HG03571 (cell line): ENCODE data around the gene RCAN3.
"Not testable (repeated sequence)": the region's sequence is repeated elsewhere in the genome, so short reads cannot be mapped to it uniquely, and the experiment has no call there.

Experiments
- ATAC-seq: cut with Tn5 transposase; IDR thresholded peaks from one replicate; pipeline ENCODE4 v1.9.1; 2021; ENCODE audit not compliant: unreplicated experiment

Gene RCAN3

DNA sequence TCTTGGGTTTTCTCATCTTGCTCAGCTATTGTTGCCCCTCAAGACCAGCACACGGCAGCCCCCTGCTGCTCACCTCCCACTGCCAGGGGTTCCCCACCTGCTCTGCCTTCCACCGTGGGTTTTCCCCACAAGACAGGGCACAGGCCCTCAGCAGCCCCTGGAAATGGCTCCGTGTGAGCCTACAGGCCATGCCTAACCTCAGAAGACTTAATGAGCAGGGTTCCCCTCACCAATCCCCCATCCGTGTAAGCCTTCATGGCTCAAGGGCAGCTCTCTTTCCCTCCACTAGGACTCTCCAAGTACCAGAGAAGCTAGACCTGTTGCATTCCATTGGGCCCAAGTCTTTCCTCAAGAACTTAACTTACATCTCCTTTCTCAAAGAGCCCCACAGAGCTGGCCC, 18.4 kb upstream of the RCAN3 start:
- no peak for ATAC-seq

DNA sequence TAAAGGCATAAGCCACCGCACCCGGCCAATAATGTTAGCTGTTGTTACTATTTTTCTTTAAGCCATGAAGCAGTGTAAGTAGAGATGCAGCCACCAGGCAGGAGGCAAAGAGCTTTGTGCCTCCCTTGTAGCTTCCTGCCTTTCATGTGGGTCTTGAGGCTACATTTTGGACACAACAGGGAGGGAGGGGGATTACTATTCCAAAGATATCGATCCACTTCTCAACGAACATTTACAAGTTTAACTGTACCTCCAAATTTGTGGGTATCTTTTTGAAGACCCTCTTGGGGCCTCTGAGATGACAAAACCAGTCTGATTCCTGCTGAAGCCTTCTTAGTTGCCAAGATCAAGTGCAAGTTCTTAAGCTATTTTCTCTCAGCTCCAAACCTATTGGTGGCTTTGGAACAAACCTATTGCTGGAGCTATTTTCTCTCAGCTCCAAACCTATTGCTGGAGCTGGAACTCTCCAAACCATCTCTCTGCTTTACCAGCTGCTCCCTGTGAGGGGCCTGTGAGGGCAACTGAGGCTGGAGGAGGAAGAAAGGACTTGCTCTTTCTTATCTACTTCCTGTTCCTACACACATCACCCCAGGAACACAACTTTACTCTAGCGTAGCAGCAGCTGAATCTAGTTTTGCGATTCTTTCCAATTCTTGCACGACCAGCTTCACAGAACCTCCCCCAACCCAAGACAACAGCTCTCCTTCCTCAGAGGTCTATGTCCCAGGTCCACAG, 16.1 kb upstream of the RCAN3 start:
- no peak for ATAC-seq

DNA sequence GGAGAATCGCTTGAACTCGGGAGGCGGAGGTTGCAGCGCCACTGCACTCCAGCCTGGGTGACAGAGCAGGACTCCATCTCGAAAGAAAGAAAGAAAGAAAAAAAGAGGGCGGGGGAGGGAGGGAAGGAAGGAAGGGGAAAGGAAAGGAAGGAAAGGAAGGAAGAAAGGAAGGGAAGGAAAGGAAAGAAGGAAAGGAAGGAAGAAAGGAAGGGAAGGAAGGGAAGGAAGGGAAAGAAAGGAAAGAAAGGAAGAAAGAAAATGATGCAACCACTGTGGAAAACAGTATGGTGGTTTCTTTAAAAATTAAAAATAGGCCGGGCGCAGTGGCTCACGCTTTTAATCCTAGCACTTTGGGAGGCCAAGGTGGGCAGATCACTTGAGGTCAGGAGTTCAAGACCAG, 15.2 kb upstream of the RCAN3 start:
- ATAC-seq = no peak

DNA sequence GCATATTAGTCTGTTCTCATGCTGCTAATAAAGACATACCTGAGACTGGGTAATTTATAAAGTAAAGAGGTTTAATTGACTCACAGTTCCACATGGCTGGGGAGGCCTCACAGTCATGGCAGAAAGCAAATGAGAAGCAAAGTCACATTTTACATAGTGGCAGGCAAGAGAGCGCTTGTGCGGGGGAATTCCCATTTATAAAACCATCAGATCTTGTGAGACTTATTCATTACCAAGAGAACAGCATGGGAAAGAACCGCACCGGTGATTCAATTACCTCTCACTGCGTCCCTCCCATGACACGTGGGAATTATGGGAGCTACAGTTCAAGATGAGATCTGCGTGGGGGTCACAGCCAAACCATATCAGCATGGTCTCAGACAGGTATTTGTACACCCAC, 14.5 kb upstream of the RCAN3 start:
- not testable (repeated sequence) for ATAC-seq

DNA sequence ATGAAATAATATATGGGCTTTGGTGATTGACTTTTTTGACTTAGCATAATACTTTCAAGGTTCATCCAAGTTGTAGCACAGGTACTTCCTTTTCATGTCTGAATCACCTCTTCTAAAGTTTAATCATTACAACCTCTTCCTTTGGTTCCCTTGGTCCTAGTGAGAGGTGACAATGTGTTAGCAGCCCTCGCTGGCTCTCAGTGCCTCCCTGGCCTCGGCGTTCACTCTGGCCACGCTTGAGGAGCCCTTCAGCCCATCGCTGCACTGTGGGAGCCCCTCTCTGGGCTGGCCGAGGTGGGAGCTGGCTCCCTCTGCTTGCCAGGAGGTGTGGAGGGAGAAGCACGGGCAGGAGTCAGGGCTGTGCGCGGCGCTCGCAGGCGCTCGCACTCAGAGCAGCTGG, 13.0 kb upstream of the RCAN3 start:
- no peak for ATAC-seq

DNA sequence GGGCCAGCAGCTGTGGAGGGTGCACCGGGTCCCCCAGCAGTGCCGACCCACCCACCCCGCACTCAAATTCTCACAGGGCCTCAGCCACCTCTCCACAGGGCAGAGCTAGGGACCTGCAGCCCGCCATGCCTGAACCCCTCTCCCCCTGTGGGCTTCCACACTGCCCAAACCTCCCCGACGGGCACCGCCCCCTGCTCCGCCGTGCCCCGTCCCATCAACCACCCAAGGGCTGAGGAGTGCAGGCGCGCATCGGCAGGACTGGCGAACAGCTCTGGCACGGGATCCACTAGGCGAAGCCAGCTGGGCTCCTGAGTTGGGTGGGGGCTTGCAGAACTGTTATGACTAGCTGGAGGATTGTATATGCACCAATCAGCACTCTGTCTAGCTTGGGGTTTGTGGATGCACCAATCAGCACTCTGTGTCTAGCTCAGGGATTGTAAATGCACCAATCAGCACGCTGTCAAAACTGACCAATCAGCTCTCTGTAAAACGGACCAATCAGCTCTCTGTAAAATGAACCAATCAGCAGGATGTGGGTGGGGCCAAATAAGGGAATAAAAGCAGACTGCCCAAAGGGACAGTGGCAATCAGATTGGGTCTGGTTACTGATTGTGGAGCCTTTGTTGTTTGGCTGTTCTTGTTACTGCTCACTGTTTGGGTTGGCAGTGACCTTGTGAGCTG, 12.4 kb upstream of the RCAN3 start:
- ATAC-seq = no peak

DNA sequence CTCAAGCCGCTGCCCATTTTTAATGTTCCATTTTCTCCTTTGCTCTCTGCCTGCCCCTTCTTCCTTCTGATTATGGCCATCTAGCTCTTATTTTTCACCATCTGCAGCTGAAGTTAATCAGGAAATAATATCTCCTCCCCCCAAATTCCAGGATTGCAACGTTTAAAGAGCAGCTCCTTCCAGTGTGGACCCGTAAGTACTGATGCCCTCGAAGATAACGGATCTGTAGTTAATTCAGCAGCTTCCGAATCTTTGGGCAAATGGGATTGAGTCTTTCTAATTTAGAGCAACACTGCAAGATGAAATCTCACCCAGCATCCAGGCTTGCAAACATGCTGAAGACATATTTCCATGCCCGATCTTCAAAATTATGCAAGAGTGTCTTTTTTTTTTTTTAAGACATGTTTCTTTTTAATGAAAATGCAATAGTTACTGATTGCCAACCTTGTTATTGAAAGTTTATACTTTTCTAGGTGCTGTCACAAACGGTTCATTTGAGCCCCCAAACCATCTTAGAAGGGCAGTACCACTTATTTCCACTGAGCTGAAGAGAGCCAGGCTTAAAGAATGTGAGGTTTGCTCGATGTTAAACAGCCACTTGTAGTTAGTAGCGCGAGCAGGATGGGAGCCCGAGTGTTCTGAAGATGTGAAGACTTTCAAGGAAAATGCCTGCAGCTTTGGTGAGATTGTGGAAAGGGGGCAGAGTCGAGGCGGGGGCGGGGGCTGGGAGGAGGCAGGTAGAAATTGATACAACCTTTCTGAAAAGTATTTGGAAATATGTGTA, 10.9 kb upstream of the RCAN3 start:
- no peak for ATAC-seq

DNA sequence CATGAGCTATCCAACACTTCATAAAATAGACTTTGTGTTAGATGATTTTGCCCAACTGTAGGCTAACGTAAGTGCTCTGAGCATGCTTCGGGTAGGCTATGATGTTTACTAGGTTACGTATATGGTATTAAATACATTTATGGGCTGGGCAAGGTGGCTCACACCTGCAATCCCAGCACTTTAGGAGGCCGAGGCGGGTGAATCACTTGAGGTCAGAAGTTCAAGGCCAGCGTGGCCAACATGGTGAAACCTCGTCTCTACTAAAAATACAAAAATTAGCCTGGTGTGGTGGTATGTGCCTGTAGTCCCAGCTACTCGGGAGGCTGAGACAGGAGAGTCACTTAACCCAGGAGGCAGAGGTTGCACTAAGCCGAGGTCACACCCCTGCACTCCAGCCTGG, 9.7 kb upstream of the RCAN3 start:
- ATAC-seq = not testable (repeated sequence)

DNA sequence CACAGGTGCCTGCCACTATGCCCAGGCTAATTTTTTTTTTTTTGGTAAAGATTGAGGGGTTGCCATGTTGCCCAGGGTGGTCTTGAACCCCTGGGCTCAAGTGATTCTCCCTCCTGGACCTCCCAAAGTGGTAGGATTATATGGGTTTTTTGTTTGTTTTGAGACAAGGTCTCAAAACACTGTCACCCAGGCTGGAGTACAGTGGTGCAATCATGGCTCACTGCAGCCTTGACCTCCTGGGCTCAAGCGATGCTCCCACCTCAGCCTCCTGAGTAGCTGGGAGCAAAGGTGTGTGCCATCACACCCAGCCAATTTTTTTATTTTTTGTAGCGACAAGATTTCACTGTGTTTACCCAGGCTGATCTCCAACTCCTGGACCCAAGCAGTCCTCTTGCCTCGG, 8.9 kb upstream of the RCAN3 start:
- no peak for ATAC-seq

DNA sequence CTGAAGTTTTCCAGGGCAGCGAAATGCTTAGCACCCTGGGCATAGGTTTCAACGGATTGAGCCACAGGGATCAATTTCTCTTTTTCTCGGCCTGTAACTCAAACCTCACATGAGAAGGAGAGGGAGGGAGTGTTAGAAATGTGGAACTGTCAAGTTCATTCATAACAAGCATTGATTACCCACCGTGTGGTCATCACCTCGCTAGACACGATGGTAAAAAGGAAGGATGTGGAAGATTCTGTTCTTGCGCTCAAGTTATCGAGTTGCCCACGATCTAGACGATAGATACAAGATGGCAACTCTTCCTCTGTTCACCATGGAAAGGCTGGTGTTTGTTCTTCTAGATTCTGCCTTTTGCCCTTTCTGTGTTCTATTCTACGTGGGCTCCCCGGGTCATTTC, 4.0 kb upstream of the RCAN3 start:
- ATAC-seq = no peak

DNA sequence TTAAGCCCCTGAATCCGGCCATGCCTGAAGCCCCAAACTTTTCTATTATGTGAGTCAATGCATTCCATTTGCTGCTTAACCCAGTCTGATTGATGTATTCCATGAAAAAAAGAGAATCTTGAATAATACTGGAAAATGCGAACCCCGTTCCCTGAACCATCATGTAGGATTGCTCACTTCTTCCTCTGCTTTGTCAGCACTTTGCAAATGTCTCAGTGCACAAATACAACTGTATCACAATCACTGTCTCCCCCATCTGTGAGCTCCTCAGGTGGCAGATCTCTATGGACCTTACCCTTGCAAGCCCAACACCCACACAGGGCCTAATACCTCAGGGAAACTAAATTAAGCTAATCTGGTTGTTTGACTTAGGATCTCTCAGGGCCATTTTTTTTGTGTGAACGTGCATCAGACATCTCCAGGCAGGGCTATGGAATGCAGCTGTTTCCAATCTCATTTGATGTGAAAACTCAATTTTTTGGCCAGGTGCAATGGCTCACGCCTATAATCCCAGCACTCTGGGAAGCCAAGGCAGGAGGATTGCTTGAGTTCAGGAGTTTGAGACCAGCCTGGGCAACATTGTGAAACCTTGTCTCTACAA, 2.1 kb upstream of the RCAN3 start:
- no peak for ATAC-seq

DNA sequence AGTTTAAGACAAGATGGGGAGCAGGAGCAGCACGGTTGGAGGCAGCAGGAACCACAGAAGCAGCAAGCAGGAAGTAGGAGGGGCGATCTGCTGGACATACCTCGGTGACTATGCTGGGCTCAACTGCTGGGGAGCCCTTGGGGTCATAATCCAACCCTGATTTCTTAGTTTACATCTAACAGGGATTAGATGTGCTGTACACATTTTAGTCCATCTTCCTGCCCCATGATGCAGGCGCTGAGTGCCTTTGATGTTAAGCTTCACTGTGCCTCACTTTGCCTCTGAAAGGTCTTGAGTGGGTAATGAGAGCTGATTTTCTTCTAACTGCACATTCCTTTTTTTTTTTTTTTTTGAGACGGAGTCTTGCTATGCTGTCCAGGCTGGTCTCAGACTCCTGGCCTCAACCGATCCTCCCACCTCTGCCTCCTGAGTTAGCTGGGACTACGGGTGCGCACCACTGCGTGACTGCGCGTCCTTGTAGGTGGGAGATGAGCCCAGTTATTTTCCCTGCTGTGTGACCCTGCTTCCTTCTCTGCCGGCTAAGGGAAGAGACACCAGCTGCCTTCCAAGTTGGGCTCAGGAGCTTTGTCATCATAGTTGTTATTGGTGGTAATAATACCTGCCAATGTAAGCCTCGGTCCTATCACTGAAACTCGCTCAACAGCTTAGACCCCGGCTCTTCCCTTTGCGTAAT, 1.1 kb upstream of the RCAN3 start:
- no peak for ATAC-seq

DNA sequence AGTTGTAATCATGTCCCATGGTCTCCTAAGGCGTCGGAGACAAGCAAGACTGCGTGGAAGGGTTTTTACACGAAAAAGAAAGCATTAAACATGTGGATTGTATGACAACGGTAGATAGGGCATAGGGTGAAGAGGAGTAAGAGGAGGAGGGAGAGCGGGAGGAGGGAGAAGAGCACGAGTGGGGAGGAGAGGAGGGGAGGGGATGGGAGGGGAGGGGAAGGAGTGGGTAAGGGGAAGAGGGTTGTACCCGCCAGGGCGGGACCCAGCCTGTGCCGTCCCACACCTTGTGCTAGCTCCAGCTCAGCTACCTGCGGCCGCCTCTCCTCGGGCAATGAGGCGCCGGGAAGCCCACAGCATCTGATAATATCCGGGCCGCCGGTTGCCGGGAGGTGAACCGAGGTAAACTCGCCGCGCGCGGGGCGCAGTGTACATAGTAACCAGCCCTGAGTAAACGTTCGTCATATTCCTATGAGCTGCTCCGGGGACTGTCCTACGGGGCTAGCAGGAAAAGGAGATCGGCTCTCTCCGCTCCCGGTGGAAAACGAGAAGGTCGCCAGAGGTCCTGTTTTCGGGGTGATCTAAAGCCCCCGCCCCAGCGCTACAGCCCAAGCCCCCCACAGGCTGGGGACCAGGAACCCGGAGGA, 449 bp upstream of the RCAN3 start:
- no peak for ATAC-seq

DNA sequence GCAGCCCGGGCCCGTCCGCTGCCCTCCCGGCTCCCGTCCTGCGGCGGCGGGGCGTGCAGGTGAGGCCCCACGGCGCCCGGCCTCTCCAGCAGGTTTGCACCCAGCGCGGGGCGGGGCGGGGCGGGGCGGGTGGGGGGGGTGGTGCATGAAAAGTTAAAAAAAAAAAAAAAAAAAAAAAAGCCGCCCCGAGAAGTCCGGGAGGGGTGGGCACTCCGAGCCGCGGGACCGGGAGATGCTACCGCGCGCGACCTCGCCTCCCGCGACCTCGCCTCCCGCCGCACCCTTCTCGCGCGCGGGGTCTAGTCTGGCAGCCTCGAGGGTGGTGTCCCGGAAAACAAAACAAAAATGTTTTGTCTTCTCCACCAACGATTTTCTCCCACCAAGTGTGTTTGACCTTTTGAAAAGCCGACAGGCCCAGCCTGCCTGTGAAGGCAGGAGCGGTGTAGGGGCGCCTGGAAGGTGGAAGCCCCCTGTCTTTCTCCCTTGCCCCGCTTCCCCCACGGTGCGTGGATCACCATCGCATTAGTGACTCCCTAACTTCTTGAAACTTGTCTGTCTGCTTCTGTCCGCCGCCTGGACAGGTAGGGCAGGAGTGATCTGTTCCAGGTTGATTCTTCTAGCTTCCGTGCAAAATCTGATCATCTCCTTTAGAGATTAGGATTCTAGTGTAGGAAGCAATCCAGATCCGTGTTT, 569 bp downstream of the RCAN3 start:
- no peak for ATAC-seq

DNA sequence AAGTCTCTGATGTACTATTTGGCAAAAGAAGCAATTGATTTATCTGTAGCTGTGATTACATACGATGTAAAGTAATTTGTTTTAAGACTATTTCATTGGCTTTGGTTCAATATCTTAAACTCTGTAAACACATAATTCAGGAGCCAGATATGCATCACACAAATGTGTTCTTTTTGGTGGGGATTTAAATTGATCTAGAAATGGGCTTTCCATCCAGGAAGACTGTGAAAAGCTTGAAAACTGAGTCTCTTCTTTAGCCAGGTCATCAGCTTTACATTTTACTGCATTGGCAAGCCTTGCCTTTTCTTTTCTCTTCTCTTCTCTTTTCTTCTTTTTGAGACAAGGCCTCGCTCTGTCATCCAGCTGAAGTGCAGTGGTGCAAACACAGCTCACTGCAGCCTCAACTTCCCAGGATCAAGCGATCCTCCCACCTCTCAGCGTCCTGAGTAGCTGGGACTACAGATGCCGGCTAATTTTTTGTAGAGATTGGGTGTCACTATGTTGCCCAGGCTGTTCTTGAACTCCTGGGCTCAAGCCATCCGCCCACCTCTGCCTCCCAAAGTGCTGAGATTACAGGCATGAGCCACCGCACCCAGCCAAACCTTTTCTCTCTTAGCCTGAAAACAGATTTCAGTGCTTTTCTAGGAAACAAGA, 1.4 kb downstream of the RCAN3 start:
- ATAC-seq = no peak

DNA sequence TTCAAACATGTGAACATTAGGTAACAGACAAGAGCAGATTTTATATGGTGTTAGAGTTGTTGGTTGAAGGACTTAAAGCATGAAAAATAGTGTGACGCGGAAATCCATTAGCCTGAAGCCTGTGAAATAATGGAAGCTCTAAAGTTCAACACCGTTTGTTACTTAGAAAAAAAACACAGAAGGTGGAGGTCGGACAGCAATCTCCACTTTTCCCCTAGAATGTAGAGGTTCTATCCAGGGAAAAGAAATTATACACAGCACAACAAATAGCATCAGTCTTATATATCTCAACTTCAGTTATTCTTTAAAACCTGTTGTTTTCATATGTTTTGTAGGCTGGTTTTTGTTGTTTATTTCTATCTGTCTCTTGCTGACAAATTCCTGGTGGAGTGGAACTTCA, 1.9 kb downstream of the RCAN3 start:
- ATAC-seq = no peak

DNA sequence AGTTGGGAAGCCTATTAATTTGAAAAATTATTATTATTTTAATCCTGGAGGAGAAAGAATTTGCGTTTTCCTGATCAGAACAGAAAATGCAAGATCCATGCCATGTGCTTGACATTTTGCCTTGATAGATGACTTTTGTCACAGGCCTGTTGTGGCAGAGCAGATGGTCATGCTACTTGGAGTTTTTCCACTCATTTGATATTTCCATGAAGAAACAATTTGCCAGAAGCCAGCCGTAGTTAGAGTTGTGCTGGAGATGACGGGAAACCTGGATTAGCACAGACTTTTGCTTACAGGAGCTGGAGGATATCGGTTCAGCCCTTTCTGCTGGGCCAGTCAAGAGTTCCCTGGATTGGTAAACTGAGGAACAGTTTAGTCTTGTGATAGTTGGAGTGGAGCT, 3.2 kb downstream of the RCAN3 start:
- ATAC-seq = no peak

DNA sequence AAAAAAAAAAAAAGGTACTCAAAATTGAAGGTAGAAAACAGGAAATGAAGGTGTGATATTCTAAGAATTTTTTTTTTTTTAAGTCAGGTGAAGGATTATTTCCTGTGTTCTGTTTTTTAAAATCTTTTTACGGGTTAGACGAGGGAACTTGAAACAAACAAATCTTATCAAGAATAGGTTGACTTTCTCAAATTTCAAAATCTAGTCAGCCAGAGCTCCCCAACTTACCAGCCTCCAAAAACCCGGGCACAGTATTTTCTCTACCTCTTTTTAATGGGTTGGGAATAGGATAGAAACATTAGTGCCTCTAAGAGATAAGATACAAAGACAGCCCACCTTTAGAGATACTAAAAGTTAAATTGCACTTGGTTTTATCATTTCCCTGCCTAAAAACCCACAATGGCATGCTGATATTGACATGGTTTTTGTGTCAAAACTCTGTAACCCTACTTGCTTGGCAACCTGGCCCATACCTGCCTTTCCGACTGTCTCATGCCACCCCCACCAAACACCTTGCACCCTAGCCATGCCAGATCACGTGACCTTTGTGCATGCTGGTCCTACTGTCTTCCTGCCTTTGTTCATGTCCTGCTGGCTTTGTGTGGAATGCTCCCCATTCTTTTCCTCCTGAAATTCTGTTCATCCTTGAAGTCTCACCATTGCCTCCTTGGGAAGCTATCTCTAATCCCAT, 4.2 kb downstream of the RCAN3 start:
- ATAC-seq = no peak

DNA sequence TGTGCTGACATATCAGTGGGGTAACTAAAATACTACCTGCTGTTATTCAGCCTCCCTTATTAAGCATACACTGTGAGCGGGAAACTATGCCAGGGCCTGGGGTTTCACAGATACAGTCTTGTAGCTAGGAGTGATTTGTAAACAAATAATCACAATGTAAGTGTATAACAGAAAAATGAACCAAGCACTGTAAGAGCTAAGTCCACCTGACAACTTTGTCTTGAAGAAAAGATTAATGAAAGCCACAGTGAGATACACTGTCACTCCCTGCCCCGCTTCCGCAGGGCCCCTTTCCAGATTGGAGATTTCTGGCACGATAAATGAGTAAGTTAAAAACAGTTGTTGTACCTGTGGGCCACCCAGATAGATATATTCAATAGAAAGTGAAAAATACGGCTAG, 4.8 kb downstream of the RCAN3 start:
- no peak for ATAC-seq
